Stimulated activated CD4-positive, alpha-beta T cell treated with anti-CD3 and anti-CD28 coated beads, Interleukin-12 subunit alpha, Interleukin-12 subunit beta, amount 100 ng/mL, for 24 hours (primary cell): ENCODE measurements around the gene ERVH48-1.
"Not testable (repeated sequence)": the region's sequence is repeated elsewhere in the genome, so short reads cannot be mapped to it uniquely, and the experiment has no call there.

Source experiments
- DNase-seq, 2 experiments: peaks; one replicate each; pipeline ENCODE4 v3.0.0-alpha.2; 2020; ENCODE audit warnings: low read depth in 2 of 2

ERVH48-1 gene

GRCh38 chr21:42939582-42940413 is 14.4 kb upstream of the ERVH48-1 start:
- no peak for DNase-seq

GRCh38 chr21:42938606-42938995 is 13.2 kb upstream of the ERVH48-1 start:
- DNase-seq: not testable (repeated sequence)

- DNase-seq: no peak
Measured at GRCh38 chr21:42937960-42938605, 12.7 kb upstream of the ERVH48-1 start.

- DNase-seq: not testable (repeated sequence)
Measured at GRCh38 chr21:42937034-42937940, 11.9 kb upstream of the ERVH48-1 start.

GRCh38 chr21:42936360-42936759 is 10.9 kb upstream of the ERVH48-1 start:
- not testable (repeated sequence) for DNase-seq

- DNase-seq: not testable (repeated sequence)
Measured at GRCh38 chr21:42933973-42934372, 8.5 kb upstream of the ERVH48-1 start.

GRCh38 chr21:42933137-42933970 is 7.9 kb upstream of the ERVH48-1 start:
- DNase-seq: not testable (repeated sequence)

GRCh38 chr21:42932378-42933136 is 7.1 kb upstream of the ERVH48-1 start:
- not testable (repeated sequence) for DNase-seq

- DNase-seq: no peak
Measured at GRCh38 chr21:42931560-42932235, 6.3 kb upstream of the ERVH48-1 start.

GRCh38 chr21:42929969-42930368 is 4.5 kb upstream of the ERVH48-1 start:
- DNase-seq: no peak

GRCh38 chr21:42927474-42928200 is 2.2 kb upstream of the ERVH48-1 start:
- not testable (repeated sequence) for DNase-seq

GRCh38 chr21:42924433-42924751 is 1.0 kb downstream of the ERVH48-1 start:
- DNase-seq: no peak

GRCh38 chr21:42923553-42924432 is 1.6 kb downstream of the ERVH48-1 start:
- DNase-seq: peak; percentile 49 to 66

GRCh38 chr21:42922918-42923317 is 2.5 kb downstream of the ERVH48-1 start:
- DNase-seq: no peak

GRCh38 chr21:42921927-42922326 is 3.5 kb downstream of the ERVH48-1 start:
- DNase-seq: no peak

GRCh38 chr21:42918291-42918690 is 7.1 kb downstream of the ERVH48-1 start:
- DNase-seq: no peak

- DNase-seq: no peak
Measured at GRCh38 chr21:42913476-42913875, 12.0 kb downstream of the ERVH48-1 start.

- not testable (repeated sequence) for DNase-seq
Measured at GRCh38 chr21:42911920-42912319, 13.5 kb downstream of the ERVH48-1 start.
